Measurements from ENCODE around the gene FBLIM1.

The FBLIM1 gene, protein sequence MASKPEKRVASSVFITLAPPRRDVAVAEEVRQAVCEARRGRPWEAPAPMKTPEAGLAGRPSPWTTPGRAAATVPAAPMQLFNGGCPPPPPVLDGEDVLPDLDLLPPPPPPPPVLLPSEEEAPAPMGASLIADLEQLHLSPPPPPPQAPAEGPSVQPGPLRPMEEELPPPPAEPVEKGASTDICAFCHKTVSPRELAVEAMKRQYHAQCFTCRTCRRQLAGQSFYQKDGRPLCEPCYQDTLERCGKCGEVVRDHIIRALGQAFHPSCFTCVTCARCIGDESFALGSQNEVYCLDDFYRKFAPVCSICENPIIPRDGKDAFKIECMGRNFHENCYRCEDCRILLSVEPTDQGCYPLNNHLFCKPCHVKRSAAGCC
- 0.28 to 9.1 (median 1.1) reads per million in 17 experiments for total RNA-seq

DNA sequence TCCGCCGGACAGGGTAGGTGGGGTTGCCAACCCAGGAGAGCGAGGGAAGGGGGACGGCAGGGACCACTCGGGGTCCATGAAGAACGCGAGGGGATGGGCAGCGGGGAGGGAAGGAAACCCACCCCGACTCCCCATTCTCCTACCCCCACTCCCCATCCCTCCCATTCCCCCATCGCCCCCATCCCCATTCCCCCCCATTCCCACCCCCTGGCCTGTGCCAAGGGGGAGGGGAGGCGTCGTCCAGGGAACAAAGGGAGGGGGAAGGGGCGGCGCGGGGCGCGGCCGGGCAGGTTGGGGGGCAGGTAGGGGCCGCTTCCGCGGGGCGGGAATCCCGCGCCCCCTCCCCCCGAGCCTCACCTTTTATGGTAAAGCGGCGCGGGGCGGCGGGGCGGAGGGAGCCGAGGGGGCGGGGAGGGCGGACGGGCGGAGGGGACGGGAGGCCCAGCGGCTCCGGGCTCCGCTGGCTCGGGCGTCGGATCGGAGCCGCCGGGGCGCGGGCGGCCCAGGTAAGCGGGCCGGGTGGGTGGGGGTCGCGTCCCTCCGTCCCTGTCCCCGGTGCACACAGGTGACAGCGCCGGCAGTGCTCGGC is at the start of gene FBLIM1:
FBLIM1 (plus strand) TSS at position 453 of the 589 bp plus-strand sequence. CDS start 6,189 bp downstream, outside the sequence.
- no peak for DNase-seq

DNA sequence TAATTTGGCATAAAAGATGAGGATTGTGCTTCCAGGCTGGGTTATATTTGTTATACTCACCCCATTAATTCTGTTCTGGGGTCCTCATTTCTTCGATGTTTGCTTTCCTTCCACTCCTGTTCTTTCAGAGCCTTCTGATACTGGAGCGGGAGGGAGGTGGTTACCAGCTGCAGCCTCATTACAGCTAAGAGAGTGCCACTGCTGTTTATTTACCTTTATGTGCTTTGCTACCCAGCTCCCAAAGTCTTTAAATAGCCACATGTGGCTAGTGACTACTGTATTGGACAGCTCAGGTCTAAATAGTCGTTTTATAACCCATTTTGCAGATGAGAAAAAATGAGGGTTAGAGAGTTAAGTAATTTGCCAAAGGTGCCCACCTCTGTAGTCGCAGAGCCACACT is 49.4 kb upstream of the FBLIM1 start:
- DNase-seq: no peak

DNA sequence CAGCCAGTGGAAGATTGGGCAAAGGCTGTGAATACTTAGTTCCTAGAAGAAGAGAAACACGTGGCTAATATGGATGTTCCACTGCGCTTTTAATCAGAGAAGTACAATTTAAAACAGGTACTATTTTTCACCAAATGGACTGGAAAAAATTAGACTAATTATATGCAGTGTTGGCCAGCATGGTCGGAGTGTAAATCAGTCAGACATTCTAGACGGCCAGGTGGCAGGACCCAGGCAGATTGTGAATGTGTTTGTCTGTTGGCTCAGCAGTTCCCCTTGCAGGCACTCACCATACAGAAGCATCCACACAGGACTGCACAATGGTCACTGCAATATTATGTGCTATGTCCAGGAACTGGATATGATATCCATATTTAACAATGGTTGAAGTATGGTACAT is 46.4 kb upstream of the FBLIM1 start:
- no peak for DNase-seq

DNA sequence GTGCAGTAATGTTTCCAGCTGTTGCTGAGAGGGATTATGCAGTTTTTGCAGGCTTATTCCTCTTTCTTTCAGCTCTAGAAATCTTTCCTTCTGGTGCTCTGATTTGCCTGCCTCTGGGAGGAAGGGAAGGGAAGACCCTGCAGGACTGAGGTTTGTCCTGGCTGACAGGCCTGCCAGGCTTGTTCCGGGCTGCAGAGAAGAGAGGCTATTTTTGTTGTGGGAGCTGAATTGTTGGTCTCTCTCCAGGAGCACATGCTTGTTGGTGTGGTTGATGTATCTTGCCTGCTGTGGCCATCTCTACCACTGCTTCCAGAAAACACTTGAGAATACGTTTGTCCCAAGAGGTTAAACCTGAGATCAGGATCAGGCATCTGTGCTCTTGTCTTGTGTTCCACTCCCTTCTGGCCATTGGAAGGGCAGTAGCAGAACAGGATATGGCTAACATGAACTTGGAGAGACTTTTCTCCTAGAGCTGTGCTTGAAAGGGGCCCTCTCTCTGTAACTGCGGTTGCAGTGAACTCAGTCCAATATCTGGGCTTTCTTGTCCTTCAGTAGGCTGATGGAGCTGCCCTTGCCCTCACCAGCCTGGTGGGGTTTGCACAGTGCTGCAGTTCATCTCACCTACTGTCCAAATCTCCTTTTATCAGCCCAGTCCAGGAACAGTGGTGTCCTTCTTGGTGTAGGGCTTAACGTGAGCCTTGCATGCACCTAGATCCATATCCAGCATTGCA is 44.0 kb upstream of the FBLIM1 start:
- DNase-seq: no peak

DNA sequence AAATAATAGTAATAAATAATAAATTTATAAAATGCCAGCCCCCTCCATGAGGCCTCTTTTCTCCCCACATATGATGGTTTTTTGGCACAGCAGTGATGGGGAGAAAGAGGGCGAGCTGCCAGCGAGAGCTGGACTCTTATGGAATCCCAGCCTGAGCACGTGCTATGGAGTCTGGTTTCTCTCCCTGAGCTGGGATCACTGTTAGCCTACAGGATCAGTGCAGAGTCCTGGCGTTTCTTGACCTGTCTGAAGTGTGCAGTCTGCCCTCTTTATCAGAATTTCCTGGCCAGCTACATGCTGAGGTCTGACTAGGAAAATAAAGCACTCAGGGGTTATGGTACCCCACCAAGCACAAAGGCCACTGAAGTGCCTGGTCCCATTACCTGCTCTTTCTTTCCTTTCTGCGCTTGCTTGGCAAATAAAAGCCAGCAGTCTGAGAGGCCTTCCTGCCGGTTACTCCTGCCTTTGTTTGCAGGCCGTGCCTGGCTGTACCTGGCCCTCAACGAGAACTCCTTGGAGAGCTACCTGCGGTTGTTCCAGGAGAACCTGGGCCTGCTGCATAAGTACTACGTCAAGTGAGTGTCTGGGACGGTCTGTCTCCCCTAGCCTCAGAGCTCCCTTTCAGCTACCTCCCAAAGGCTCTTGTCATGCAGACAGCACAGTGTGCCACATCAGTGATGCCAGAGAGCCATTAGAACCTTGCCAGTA is 41.0 kb upstream of the FBLIM1 start:
- DNase-seq: no peak

DNA sequence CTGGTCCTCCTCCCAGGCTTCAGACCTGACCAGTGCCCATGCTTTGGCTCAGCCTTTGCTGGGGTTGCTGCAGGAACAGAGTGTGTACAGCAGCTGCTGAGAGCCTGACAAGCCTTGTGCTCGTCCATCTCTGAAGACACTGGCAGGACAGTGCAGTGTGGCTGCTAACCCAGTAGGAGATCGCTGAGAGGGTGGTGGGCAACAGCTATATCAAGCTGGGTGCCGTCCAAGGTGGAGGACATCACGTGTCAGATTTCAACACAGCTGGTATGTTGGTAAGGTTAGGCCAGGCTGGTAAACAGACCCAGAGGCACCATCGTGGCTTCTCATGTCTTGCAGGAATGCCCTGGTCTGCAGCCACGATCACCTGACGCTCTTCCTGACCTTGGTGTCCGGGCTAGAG is 40.4 kb upstream of the FBLIM1 start:
- DNase-seq: no peak

DNA sequence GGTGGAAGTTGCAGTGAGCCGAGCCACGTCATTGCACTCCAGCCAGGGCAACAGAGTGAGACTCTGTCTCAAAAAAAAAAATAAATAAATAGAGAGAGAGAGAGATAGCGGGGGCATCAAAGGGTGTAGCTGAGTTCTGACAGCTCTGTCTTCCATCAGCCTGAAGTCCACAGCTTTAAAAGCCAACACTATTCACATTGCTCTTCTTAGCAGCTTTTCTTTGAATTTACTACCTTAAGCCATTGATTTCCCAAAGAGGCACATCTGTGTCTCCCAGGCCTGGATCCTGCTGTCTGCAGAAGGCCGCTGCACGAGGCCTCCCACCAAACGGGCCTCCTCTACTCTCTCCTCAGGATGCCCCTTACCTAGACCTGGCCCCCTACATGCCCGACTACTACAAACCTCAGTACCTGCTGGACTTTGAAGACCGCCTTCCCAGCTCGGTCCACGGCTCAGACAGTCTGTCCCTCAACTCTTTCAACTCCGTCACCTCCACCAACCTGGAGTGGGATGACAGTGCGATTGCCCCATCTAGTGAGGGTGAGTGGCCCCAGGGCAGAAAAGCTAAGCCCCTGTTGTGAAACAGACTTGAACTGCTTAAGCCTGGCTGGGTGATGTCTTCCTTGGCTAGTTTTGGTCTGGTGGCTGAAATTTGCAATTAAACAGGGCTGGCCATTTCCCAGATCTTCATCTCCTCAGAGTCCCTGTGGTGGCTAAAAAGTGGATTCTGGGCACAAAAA is 39.0 kb upstream of the FBLIM1 start:
- DNase-seq: no peak

DNA sequence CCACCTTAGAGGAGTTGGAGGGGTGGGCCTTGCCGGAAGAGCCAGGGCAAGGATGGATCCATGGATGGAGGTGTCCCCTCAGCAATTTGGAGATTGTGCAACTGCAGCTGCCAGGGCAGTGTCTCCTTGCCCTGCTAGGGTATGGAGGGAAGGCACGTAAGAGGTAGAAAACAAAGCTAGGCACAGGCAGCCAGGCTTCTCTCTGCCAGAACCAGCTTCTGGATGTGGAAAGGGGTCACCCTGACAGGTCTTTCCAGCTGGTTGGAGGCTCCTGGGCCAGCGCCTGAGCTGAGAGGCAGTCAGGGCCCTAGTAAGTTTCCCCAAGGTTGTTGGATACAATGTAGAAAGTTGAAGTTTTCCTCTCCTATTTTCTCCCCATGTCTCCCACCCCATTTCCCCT is 37.7 kb upstream of the FBLIM1 start:
- no peak for DNase-seq

DNA sequence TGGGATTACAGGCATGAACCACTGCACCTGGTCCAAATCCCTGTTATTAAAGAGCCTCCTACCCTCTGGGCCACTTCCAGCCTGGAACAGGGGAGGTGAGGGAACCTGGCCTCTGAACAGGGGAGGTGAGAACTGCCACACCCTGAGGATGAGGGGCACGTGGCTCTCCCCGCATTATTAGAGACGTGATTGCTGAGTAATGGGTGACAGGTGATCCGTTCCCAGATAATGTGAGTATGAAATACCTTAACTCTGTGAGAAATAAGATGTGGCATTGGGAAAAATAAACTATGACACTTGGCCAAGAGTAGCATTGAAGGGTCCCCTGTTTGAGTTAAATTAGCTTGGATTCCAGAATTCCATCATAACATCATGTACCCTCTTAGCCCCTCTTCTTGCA is 36.2 kb upstream of the FBLIM1 start:
- DNase-seq: no peak

DNA sequence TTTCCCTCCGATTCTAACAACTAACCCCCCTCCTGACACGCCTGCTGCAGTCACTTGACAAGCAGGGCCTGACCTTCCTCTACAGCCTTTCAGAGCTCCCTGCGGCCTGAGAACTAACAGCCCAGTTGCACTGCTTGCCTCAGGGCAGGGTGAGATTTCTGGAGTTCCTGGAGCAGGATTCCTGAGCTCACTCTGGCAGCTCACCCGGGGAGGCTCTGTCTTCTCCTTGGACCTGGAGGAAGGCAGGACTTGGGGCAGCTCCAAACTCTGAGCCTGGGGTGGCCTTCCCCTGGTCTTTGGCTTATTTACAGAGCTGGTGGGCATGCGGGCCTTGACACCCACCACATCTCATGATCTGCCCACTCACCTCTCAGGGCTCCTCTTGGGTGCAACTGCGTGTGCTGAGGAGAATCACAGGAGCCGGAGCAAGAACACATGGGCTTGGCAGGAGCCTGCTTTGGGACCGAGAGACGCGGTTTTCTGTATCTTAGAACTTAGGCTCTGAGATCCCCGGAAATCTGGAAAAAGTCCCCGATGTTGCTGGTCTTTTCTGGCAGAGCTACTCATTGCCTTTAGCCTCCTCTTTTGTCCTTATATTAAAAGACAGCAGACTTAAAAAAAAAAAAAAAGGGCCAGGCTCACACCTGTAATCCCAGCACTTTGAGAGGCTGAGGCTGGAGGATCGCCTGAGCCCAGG is 35.6 kb upstream of the FBLIM1 start:
- DNase-seq: no peak

DNA sequence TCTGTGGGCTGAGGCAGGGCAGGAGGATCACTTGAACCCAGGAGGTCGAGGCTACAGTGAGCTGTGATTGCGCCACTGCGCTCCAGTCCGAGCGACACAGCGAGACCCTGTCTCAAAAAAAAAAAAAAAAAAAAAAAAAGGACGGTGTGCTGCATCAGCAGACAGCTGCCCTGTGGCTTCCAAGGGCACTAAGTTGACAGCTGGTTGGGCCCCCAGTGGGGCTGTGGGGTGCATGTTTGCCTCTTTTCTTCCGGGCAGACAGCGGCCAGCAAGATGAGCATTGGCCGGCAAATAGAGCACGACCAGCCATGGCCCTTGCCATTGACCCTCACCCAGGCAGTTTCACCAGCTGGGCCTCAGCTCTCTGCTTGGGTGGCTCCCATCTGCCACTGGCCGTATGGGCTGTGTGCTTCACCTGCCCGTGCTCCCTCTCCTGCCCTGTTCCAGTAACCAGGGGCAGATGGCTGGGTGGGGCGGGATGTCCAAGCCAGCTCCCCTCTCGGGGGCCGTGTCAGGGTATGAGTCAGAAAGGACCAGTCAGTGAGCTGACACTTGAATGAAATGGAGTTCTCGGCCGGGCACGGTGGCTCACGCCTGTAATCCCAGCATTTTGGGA is 34.9 kb upstream of the FBLIM1 start:
- no peak for DNase-seq

DNA sequence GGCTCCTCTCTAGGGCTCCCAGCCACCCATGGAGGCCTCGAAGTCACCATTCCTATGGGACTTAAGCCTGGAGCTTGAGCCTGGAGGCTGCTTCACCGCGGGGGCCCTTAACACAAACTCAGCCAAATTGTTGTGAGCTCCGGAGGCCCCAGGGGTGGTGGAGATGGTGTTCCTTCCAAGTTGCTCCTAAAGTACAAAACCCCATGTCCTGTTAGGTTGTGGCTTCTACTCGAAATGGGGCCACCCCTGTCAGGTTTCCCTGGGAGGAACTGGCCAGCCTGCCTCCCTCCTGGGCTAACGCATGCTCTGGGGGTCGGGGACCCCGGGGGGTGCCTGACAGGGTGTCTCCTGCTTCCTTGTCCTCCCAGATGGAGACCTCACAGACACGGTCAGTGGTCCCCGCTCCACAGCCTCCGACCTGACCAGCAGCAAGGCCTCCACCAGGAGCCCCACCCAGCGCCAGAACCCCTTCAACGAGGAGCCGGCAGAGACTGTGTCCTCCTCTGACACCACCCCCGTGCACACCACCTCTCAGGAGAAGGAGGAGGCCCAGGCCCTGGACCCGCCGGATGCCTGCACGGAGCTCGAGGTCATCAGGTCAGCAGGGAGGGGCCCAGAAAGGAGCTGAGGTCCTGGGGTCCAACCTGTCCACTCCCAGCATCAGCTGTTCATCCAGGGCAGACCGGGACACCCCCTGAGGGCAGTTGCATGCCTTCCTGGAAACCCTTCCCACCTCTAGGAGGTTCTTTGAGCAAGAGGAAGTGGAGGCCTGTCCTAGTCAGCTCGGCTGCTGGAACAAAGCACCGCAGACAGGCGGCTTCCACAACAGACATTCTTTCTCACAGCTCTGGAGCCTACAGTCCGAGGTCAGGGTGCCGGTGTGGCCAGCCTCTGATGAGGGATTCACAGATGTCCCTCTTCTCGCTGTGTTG is 33.4 kb upstream of the FBLIM1 start:
- DNase-seq: no peak

DNA sequence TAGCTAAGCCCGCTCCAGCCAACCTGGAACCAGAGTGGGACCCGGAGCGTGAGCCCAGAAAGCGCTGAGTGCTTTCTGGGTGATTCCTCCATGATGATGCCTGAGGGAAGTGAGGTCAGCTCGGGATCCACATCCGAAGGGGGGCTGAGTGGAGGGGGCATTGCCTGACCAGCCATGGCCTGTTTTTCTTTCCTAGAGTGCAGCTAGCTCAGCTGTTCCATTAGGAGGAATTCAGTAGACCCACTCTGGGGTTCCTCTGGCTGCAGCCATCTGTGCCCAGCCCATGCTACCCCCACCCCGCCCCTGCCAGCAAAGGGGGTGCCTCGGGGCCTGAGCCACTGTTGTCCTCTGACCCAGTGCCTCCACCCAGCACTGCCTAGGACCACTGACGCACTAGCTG is 32.1 kb upstream of the FBLIM1 start:
- no peak for DNase-seq

DNA sequence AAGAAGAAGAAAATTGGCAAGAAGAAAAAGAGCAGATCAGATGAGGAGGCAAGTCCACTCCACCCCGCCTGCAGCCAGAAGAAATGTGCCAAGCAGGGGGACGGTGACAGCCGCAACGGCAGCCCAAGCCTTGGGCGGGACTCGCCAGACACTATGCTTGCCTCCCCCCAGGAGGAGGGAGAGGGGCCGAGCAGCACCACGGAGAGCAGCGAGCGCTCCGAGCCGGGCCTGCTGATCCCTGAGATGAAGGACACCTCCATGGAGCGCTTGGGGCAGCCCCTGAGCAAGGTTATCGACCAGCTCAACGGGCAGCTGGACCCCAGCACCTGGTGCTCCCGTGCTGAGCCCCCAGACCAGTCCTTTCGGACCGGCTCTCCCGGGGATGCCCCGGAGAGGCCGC is 31.6 kb upstream of the FBLIM1 start:
- DNase-seq: no peak

DNA sequence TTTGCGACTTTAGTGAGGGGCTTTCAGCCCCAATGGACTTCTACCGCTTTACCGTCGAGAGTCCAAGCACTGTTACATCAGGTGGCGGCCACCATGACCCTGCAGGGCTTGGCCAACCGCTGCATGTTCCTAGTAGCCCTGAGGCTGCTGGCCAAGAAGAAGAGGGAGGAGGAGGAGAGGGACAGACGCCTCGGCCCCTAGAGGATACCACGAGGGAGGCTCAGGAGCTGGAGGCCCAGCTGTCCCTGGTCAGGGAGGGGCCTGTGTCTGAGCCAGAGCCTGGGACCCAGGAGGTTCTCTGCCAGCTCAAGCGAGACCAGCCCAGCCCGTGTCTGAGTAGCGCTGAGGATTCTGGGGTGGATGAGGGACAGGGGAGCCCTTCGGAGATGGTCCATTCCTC is 31.2 kb upstream of the FBLIM1 start:
- no peak for DNase-seq

DNA sequence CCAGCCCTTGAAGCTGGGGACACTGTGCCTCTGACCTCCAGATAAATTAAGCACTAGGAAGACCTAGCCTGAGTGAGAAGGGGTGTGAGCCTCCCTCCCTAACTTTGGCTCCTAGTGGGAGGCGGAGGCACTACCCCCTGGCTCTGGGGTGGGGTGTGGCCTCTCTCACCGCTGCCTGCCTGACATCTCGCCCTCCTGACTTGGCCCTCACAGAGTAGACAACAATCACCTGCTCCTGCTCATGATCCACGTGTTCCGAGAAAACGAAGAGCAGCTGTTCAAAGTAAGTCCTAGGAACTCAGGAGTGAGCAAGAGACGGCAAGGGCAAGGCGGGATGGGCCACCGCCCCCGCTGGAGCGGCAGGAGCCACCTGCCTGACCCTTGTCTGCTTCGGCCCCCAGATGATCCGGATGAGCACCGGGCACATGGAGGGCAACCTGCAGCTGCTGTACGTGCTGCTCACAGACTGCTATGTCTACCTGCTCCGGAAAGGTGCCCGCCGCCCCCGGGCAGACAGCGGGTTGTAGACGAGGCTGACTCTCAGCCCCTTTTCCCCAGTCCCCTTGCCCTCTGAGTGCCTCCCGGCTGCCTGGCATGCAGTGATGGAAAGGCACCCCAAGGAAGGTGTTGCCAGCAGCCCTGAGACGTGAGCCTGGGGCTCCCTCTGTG is 30.6 kb upstream of the FBLIM1 start:
- DNase-seq: no peak

DNA sequence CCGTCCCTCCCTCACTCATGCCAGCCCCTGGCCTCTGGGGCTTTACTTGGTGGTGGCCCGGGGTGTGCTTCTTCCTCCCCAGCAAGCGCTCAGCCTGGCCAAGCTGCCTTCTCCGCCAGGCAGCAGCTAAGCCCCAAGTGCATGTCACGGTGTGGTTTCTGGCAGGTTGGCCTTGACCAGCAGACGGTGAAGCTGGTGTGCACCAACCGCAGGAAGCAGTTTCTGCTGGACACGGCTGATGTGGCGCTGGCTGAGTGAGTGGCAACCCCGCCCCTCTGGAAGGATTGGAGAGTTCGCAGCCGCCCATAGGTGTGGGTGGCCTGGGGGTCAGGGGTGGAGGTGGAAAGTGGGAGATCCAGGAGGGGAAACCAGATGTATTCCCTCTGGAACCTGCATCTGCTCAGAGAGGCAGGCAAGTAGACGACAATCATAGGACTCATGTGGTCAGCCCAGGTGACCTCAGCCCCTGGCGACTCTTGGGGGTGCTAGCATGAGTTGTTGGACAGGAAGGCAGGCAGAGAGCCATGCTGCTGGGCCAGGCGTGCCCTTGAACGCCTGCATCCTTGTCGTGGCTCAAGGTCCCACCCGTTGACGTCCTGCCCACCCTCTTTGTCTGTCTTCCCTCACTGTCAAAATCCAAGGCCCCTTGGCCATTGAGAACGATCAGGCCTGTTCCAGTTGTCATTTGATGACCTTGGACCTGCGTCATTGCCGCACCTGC is 29.5 kb upstream of the FBLIM1 start:
- no peak for DNase-seq

DNA sequence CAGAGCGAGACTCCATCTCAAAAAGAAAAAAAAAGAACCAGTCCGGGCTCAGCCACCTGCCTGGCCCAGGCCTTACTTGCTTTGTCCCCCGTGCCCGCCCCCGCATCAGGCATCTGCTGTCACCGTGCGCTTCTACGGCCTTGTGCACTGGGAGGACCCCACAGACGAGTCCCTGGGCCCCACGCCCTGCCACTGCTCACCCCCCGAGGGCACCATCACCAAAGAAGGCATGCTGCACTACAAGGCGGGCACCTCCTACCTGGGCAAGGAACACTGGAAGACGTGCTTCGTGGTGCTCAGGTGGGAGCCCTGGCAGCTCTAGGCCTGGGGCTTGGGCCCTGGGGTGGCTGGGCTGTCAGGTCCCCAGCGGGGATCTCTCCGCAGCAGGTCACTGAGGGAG is 28.2 kb upstream of the FBLIM1 start:
- no peak for DNase-seq

DNA sequence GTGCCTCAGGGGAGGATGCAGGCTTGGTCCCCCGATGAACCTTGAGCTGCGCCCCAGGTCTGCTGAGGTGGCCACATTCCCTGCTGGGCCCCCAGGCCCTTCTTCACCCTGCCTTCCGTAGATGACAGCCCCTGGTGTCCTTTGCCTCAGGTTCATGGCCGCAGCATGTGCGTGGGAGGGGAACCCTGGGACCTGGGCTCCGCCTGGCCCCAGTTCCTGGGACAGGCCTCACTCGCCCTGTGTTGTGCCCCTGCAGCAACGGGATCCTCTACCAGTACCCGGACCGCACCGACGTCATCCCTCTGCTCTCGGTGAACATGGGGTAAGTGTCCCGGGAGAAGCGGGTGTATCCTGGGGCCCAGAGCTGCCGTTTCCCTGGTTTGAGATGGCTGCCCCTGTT is 27.7 kb upstream of the FBLIM1 start:
- no peak for DNase-seq

Measured in suppressor macrophage (primary cell).